Panc1 (cell line): ENCODE data around the gene CKAP2L. TPM values are rescaled to one million over a fixed set of nuclear protein-coding genes. Genes with fewer than 3 reads are reported as not detected.
"Not testable (repeated sequence)": the region's sequence is repeated elsewhere in the genome, so short reads cannot be mapped to it uniquely, and the experiment has no call there.

Experiments
- ATAC-seq: fragments of 200-7000 bp; cut with Tn5 transposase; 2 replicates; pipeline ENCODE4 v1.9.1; 2020; ENCODE audit warnings: mild to moderate bottlenecking, moderate library complexity
- BruUV-seq: library from RNA; stranded (reverse); fragments of 400-500 nt; replicated peaks from 2 replicates; lab custom pipeline; 2021; lab: Mats Ljungman, UMichigan
- CTCF ChIA-PET: fragments of 300-600 bp; sonication (Branson Sonifier 250); formaldehyde crosslinking; loops from one replicate; lab custom pipeline; 2022; ENCODE audit warnings: antibody characterized with exemption; lab: Charles Lee
- POLR2A ChIA-PET: fragments of 300-600 bp; sonication (Branson Sonifier 250); formaldehyde crosslinking; loops from one replicate; lab custom pipeline; 2022; ENCODE audit warnings: antibody characterized with exemption; lab: Charles Lee
- DNase-seq: peaks from one replicate; pipeline ENCODE4 v3.0.0-alpha.2; 2010; ENCODE audit warnings: low read depth, low spot score
- H3K27ac ChIP-seq: 2 replicates; pipeline ENCODE4 v1.5.1; 2011; ENCODE audit warnings: mild to moderate bottlenecking, low read length, inconsistent platforms
- H3K27me3 ChIP-seq: fragments of 200-500 bp; sonication (Bioruptor generic); 2 replicates; pipeline ENCODE4 v1.6.0; 2014; ENCODE audit warnings: low read length, inconsistent platforms; ENCODE audit not compliant: control insufficient read depth, insufficient read depth
- H3K36me3 ChIP-seq: fragments of 200-500 bp; sonication (Bioruptor generic); 2 replicates; pipeline ENCODE4 v1.5.1; 2014; ENCODE audit warnings: inconsistent platforms, mild to moderate bottlenecking, low read length, moderate library complexity; ENCODE audit not compliant: control insufficient read depth, insufficient read depth
- H3K4me1 ChIP-seq: 2 replicates; pipeline ENCODE4 v1.5.1; 2011; ENCODE audit warnings: inconsistent platforms, mild to moderate bottlenecking, low read length, moderate library complexity; ENCODE audit not compliant: control insufficient read depth, insufficient read depth
- H3K4me3 ChIP-seq, 2 experiments: 2 replicates each; pipeline ENCODE4 v1.5.1; 2011 to 2012; ENCODE audit warnings: low read depth in 2 of 2, low read length in 2 of 2, mild to moderate bottlenecking in 2 of 2, inconsistent platforms in 1 of 2, moderate library complexity in 1 of 2
- H3K9me3 ChIP-seq: fragments of 200-500 bp; sonication (Bioruptor generic); 2 replicates; pipeline ENCODE4 v1.5.1; 2014; ENCODE audit warnings: low read depth, mild to moderate bottlenecking, inconsistent platforms, low read length, moderate library complexity; ENCODE audit not compliant: control insufficient read depth, insufficient read depth
- CTCF ChIP-seq: fragments of 450-650 bp; IDR thresholded peaks from 2 replicates; pipeline ENCODE4 v1.5.1; 2017; ENCODE audit warnings: mild to moderate bottlenecking
- POLR2AphosphoS5 ChIP-seq: IDR thresholded peaks from 2 replicates; pipeline ENCODE4 v1.6.1; 2012; ENCODE audit warnings: mild to moderate bottlenecking, low read depth, low read length, moderate library complexity
- REST ChIP-seq, 2 experiments: IDR thresholded peaks; 2 replicates each; pipeline ENCODE4 v1.6.1; 2011 to 2012; ENCODE audit warnings: low read depth in 2 of 2, control low read depth in 1 of 2, low read length in 1 of 2, mild to moderate bottlenecking in 1 of 2, moderate library complexity in 1 of 2; ENCODE audit not compliant: insufficient read depth in 1 of 2
- SIN3A ChIP-seq: IDR thresholded peaks from 2 replicates; pipeline ENCODE4 v1.6.1; 2012; ENCODE audit warnings: low read depth, mild to moderate bottlenecking, low read length, moderate library complexity, borderline replicate concordance; ENCODE audit not compliant: insufficient read depth
- TCF7L2 ChIP-seq: IDR thresholded peaks from 2 replicates; pipeline ENCODE4 v1.6.1; 2011; ENCODE audit warnings: mild to moderate bottlenecking, low read depth, low read length, inconsistent platforms
- in situ Hi-C: cut with HindIII; loops from 2 replicates; pipeline ENCODE4 v1.10.0; 2016; ENCODE audit warnings: low sequenced_read_pairs, low pct_unique_long_range_greater_than_20kb
- intact Hi-C: fragments of 100-400 bp; cut with micrococcal nuclease; formaldehyde crosslinking; loops from one replicate; pipeline ENCODE4 v1.10.0; 2022; ENCODE audit not compliant: unreplicated experiment
- total RNA-seq: library from RNA; stranded (reverse); gene quantifications from one replicate; pipeline ENCODE4 v1.2.1, GENCODE V29; 2021; ENCODE audit not compliant: unreplicated experiment

CKAP2L gene
- total RNA-seq, 1 experiment from 2014 or later = 27.0 TPM

GRCh38 chr2:112720785-112721184 lies 43.6 kb downstream of the CKAP2L start, which contains the start of gene NT5DC4:
Gene NT5DC4 (plus strand): TSS chr2:112721020. CDS start chr2:112721080, 60 bp downstream.
- in situ Hi-C loops = no loop called here

GRCh38 chr2:112718863-112719370 lies 45.5 kb downstream of the CKAP2L start:
- in situ Hi-C loops = no loop called here
- H3K9me3 ChIP-seq = no peaks in the 10 kb centered on the region
- BruUV-seq = no TSS peak
- intact Hi-C loops = no loop called here
- H3K4me1 ChIP-seq = no peaks in the 10 kb centered on the region
- ChIA-PET CTCF (interaction anchor here (0.8 kb wide), 1 partner anchor 92 kb away, joined by 4 read pairs; no protein-coding TSS in a partner anchor), POLR2A (interaction anchor here (0.6 kb wide), 1 partner anchor 20 kb away, joined by 4 read pairs; no protein-coding TSS in a partner anchor)
- H3K4me3 ChIP-seq = no peak overlapping the region
- H3K27ac ChIP-seq = no peak overlapping the region
- DNase-seq (no peak), ATAC-seq (no peak)
- H3K36me3 ChIP-seq = no peaks in the 10 kb centered on the region
- H3K27me3 ChIP-seq = no peaks in the 10 kb centered on the region
- TF ChIP-seq TCF7L2 = no peak
- TF ChIP-seq SIN3A = no peak
- no peak for TF ChIP-seq REST (IDR thresholded peaks at IDR 0.05; ENCODE audit: insufficient read depth in 1 of 2, low read depth in 2 of 2, low read length in 1 of 2)
- TF ChIP-seq CTCF = no peak
- TF ChIP-seq POLR2AphosphoS5 = no peak

More at GRCh38 chr2:112720785-112721184, 43.6 kb downstream of the CKAP2L start, which contains the start of gene NT5DC4:
- ATAC-seq (no peak), DNase-seq (no peak)
- no TSS peak for BruUV-seq
- no peak within 1 kb of the TSS for H3K27ac ChIP-seq
- no peak for TF ChIP-seq REST (IDR thresholded peaks at IDR 0.05; ENCODE audit: insufficient read depth in 1 of 2, low read depth in 2 of 2, low read length in 1 of 2)
- no peak for TF ChIP-seq CTCF
- no peak for TF ChIP-seq TCF7L2
- TF ChIP-seq SIN3A = no peak
- TF ChIP-seq POLR2AphosphoS5 = no peak
- no peaks in the 10 kb centered on the region for H3K36me3 ChIP-seq
- H3K27me3 ChIP-seq = no peaks in the 10 kb centered on the region
- ChIA-PET CTCF (no interaction called here), POLR2A (no interaction called here)
- no peaks in the 10 kb centered on the region for H3K9me3 ChIP-seq
- H3K4me3 ChIP-seq = no peak within 1 kb of the TSS
- intact Hi-C loops = no loop called here
- H3K4me1 ChIP-seq = no peaks in the 10 kb centered on the region; the same call in 1 of the 2 replicates

GRCh38 chr2:112716826-112717352 lies 47.5 kb downstream of the CKAP2L start:
- BruUV-seq, H3K36me3 ChIP-seq, CTCF ChIA-PET, H3K27me3 ChIP-seq, POLR2A ChIA-PET, H3K4me1 ChIP-seq, in situ Hi-C loops, H3K9me3 ChIP-seq, intact Hi-C loops, H3K4me3 ChIP-seq, H3K27ac ChIP-seq, DNase-seq, ATAC-seq: not testable (repeated sequence)
